MCF 10A (cell line): ENCODE results near the gene PALS2. TPM values are rescaled to one million over a fixed set of nuclear protein-coding genes. Genes with fewer than 3 reads are reported as not detected.

Source experiments
- BruUV-seq: library from RNA; stranded (reverse); fragments of 400-500 nt; replicated peaks from 2 replicates; lab custom pipeline; 2021; lab: Mats Ljungman, UMichigan
- CTCF ChIA-PET: fragments of 300-600 bp; sonication (Branson Sonifier 250); formaldehyde crosslinking; extraction: SDS; loops from one replicate; lab custom pipeline; 2021; ENCODE audit warnings: antibody characterized with exemption, inconsistent platforms; lab: Yijun Ruan, JAX
- POLR2A ChIA-PET: fragments of 300-600, 350-650 bp; sonication (Branson Sonifier 250); formaldehyde crosslinking; extraction: SDS; loops from one replicate; lab custom pipeline; 2020; ENCODE audit warnings: antibody characterized with exemption, inconsistent platforms; lab: Yijun Ruan, JAX
- DNase-seq: peaks from one replicate; pipeline ENCODE4 v3.0.0-alpha.2; 2018; ENCODE audit not compliant: unreplicated experiment
- H3K27ac Mint-ChIP-seq: one replicate; pipeline ENCODE4 v1.8.0; 2022; ENCODE audit warnings: mild to moderate bottlenecking, low read depth, mixed read lengths; ENCODE audit not compliant: unreplicated experiment
- H3K27me3 Mint-ChIP-seq: one replicate; pipeline ENCODE4 v1.8.0; 2022; ENCODE audit warnings: mixed read lengths; ENCODE audit not compliant: insufficient read depth, unreplicated experiment
- H3K36me3 Mint-ChIP-seq: one replicate; pipeline ENCODE4 v1.8.0; 2022; ENCODE audit warnings: mild to moderate bottlenecking, moderate library complexity, mixed read lengths; ENCODE audit not compliant: insufficient read depth, unreplicated experiment
- H3K4me1 Mint-ChIP-seq: one replicate; pipeline ENCODE4 v1.8.0; 2022; ENCODE audit warnings: mixed read lengths; ENCODE audit not compliant: insufficient read depth, unreplicated experiment
- H3K4me3 Mint-ChIP-seq: one replicate; pipeline ENCODE4 v1.8.0; 2022; ENCODE audit warnings: mild to moderate bottlenecking, moderate library complexity, mixed read lengths; ENCODE audit not compliant: unreplicated experiment
- H3K9me3 Mint-ChIP-seq: one replicate; pipeline ENCODE4 v1.8.0; 2022; ENCODE audit warnings: mixed read lengths; ENCODE audit not compliant: unreplicated experiment
- CTCF ChIP-seq: fragments of 200-600 bp; IDR thresholded peaks from one replicate; pipeline ENCODE4 v1.8.0; 2022; ENCODE audit warnings: antibody characterized with exemption, mild to moderate bottlenecking; ENCODE audit not compliant: unreplicated experiment
- intact Hi-C: fragments of 100-400 bp; cut with micrococcal nuclease; formaldehyde crosslinking; loops from 2 replicates; pipeline ENCODE4 v1.14.1; 2022
- total RNA-seq: library from RNA; stranded (reverse); gene quantifications from 2 replicates; pipeline ENCODE4 v1.2.3, GENCODE V29; 2022

PALS2 gene
- total RNA-seq, 1 experiment from 2014 or later, result 36.3 TPM

GRCh38 chr7:24555184-24555583, 18.1 kb upstream of the PALS2 start:
- ChIA-PET CTCF (interaction anchor here (0.6 kb wide), 1 partner anchor 63 kb away, joined by 3 read pairs; no protein-coding TSS in a partner anchor), POLR2A (no interaction called here)
- Mint-ChIP-seq H3K36me3 (no peaks in the 10 kb centered on the region), H3K27ac (no peak overlapping the region), H3K9me3 (no peaks in the 10 kb centered on the region), H3K4me1 (no peaks in the 10 kb centered on the region), H3K4me3 (no peak overlapping the region), H3K27me3 (no peaks in the 10 kb centered on the region)
- BruUV-seq, result no TSS peak
- DNase-seq, result no peak
- no peak for TF ChIP-seq CTCF
- intact Hi-C loops, result no loop called here

- BruUV-seq, result no TSS peak
- DNase-seq, result no peak
- Mint-ChIP-seq H3K4me1 (no peaks in the 10 kb centered on the region), H3K36me3 (no peaks in the 10 kb centered on the region), H3K27me3 (peaks cover 2% of the 10 kb centered on the region), H3K4me3 (no peak overlapping the region), H3K27ac (no peak overlapping the region), H3K9me3 (no peaks in the 10 kb centered on the region)
- CTCF ChIA-PET, result interaction anchor here (0.6 kb wide), 1 partner anchor 62 kb away, joined by 3 read pairs; no protein-coding TSS in a partner anchor
- intact Hi-C loops, result no loop called here
- TF ChIP-seq CTCF, result no peak
- POLR2A ChIA-PET, result no interaction called here
These were observed 17.5 kb upstream of the PALS2 start for GRCh38 chr7:24555719-24556118.

GRCh38 chr7:24560772-24561171, 12.5 kb upstream of the PALS2 start:
- intact Hi-C loops, result no loop called here
- no peak for DNase-seq
- Mint-ChIP-seq H3K27me3 (peaks cover 11% of the 10 kb centered on the region), H3K36me3 (no peaks in the 10 kb centered on the region), H3K4me3 (no peak overlapping the region), H3K9me3 (no peaks in the 10 kb centered on the region), H3K27ac (no peak overlapping the region), H3K4me1 (no peaks in the 10 kb centered on the region)
- CTCF ChIA-PET, result interaction anchor here (0.9 kb wide), 1 partner anchor 10 kb away, joined by 3 read pairs; no protein-coding TSS in a partner anchor
- BruUV-seq, result no TSS peak
- TF ChIP-seq CTCF, result no peak
- POLR2A ChIA-PET, result no interaction called here

- H3K4me3 Mint-ChIP-seq, result no peak overlapping the region
- no peak for TF ChIP-seq CTCF
- H3K4me1 Mint-ChIP-seq, result no peaks in the 10 kb centered on the region
- DNase-seq, result no peak
- H3K9me3 Mint-ChIP-seq, result no peaks in the 10 kb centered on the region
- intact Hi-C loops, result no loop called here
- ChIA-PET CTCF (interaction anchor here (1.1 kb wide), 1 partner anchor 10 kb away, joined by 3 read pairs; no protein-coding TSS in a partner anchor), POLR2A (no interaction called here)
- no TSS peak for BruUV-seq
- H3K27me3 Mint-ChIP-seq, result peaks cover 42% of the 10 kb centered on the region
- H3K27ac Mint-ChIP-seq, result no peak overlapping the region
- no peaks in the 10 kb centered on the region for H3K36me3 Mint-ChIP-seq
These were observed 7.0 kb upstream of the PALS2 start for GRCh38 chr7:24566274-24566673.
